GM19372 (cell line): ENCODE data around the gene ABCC3.
"Not testable (repeated sequence)": the region's sequence is repeated elsewhere in the genome, so short reads cannot be mapped to it uniquely, and the experiment has no call there.

Experiments
- ATAC-seq: cut with Tn5 transposase; IDR thresholded peaks from one replicate; pipeline ENCODE4 v1.9.1; 2021; ENCODE audit warnings: mild to moderate bottlenecking, low read depth, moderate library complexity; ENCODE audit not compliant: unreplicated experiment

The ABCC3 gene

GRCh38 chr17:50697062-50697461 is 62.4 kb downstream of the ABCC3 start:
- ATAC-seq: no peak

DNA sequence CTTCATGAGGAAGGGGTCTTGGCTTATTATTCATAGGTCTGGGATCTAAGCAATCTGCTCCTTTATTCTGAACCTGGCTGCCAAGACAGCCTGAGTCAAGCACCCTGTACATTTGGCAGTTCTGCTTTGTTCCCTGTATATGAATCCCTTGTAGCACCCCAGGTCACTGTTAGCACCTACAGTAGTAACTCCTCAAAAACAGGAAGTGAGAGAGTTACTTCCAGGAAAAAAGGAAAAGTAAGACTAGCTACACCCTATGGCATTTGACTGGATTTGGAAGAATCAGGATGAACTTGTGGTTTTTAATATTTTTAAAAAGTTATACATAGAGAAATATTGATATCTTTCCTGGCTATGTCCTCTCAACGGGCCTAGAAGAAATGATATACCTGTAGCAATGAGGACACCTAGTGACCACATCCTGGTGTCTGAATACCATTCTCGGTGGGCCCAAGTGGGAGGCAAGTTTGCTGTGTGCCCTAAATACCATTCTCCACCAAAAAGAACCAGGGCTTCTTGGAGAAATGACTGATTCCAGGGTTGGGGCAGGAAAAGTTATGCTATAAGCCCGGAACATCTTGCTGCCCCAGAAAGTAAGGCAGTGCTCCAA is 63.1 kb downstream of the ABCC3 start:
- ATAC-seq: no peak

GRCh38 chr17:50699410-50699809 is 64.7 kb downstream of the ABCC3 start:
- no peak for ATAC-seq

DNA sequence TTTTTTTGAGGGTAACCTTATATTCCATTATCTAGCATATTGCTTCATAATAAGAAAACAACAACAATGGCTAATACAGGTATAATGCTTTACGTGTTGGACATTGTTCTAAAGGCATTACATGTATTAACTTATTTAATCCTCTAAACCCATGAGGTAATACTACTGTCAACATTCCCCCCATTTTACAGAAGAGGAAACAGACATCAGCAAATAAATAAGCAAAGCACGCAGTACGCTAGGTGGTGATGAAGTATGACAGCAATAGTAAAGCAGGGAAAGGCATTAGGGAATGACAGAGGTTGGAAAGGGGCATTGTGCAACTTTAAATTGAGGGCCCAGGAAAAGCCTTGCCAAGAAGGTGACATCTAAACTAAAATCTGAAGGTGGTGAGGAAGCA is 68.5 kb downstream of the ABCC3 start:
- ATAC-seq: no peak

DNA sequence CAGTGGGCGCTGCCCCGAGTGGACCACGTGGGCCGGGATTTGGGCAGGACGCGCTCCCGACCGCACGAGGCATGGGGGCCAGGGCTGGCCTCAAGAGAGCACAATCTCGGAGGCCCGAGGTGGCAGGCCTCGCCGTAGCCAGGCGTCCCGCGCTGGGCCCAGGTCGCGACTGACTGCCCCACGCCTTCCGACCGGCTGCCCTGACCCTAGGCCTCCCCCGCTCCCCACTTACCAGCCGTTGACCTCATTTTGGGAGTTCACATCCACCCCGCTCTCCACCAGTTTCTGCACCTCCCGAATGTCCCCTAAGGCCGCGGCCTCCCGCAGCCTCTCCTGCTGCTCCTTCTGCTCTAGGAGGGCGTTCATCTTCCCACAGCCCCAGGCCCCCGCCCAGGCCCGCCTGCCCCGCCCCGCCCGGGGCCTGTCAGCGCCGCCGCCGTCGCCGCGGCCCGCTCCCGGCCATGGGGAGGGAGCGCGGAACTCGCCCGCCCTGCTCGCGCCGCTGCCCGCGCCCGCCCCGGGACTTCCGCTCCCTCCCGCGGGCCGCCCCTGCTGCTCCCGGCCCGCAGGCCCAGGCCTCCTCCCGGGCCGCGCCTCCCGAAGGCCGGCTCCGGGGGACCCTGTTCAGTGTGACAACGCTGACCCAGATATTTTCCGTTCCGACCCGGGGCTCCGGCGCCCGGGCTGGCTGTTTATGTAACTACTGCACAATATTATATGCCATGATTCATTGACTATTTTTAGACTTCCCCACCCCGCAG is 72.8 kb downstream of the ABCC3 start, which contains the start of gene ANKRD40:
TSS of gene ANKRD40 (minus strand) at position 626 of the 761 bp plus-strand sequence. CDS start at position 366, 260 bp downstream.
- peak; percentile 71 for ATAC-seq

DNA sequence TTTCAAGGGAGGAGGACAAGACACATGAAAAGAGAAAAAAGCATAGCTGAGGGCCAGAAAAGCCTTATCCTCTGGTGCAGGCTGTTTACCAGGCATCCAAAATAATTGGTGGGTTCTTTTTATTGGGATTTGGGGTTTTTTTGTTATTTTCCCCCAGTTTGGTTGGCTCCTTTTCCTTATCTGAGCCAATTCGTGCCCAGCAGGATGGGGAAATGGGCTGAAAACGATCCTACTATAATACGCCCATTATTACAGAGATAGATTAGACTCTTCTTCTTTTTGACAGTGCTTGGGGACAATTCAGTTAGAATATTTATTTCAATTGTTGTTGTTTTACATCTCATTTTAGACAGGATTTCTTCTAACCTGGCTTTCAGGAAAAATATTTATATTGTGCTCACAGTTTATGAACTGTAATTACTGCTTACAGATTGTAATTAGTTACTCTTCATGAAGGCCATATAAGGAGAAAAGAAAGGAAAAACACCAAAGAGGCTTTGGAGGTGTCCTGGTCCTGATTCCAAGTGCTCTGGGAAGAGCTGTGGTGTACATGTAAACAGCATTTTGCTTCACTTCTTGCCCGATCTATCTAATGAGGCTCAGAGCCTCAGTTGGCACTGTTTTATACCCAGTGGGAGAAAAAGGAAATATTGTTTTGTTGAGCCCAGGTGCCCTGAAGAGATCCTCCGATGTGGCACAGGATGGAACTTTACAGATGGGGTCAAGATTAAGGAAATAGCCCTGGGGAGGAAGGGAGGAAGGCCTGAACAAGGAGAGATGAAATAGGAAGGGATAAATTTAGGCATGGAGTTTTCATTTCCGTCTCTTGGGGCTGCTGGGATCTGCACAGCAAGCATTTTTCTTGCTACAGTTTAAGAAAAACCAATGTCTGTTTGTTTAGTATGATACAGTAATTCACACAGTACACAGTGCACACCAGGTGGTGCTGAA is 73.6 kb downstream of the ABCC3 start:
- ATAC-seq: no peak

- not testable (repeated sequence) for ATAC-seq
These were observed 74.4 kb downstream of the ABCC3 start for GRCh38 chr17:50709053-50709452.

GRCh38 chr17:50710025-50710424 is 75.3 kb downstream of the ABCC3 start:
- no peak for ATAC-seq

GRCh38 chr17:50710650-50711049 is 76.0 kb downstream of the ABCC3 start:
- ATAC-seq: no peak

GRCh38 chr17:50712641-50713040 is 78.0 kb downstream of the ABCC3 start:
- no peak for ATAC-seq

DNA sequence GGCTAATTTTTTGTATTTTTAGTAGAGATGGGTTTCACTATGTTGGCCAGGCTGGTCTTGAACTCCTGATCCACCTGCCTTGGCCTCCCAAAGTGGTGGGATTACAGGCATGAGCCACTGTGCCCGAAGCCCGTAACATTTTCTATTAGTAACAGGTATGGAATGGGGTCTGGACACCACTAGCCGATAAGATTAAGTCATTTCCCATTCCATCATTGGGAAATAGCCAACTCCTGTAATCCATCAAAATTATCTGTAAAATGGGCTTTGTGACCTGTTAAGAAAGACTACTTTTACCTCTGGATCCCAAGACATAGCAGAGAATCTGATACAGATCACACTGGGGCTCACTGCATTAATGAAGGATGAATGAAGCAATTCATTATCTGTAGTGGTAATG is 80.8 kb downstream of the ABCC3 start:
- ATAC-seq: no peak

GRCh38 chr17:50719144-50719923 is 84.7 kb downstream of the ABCC3 start, which contains the start of gene LUC7L3:
LUC7L3 (plus strand) TSS chr17:50719603; CDS start chr17:50719733, 130 bp downstream.
- ATAC-seq: peak; percentile 90

DNA sequence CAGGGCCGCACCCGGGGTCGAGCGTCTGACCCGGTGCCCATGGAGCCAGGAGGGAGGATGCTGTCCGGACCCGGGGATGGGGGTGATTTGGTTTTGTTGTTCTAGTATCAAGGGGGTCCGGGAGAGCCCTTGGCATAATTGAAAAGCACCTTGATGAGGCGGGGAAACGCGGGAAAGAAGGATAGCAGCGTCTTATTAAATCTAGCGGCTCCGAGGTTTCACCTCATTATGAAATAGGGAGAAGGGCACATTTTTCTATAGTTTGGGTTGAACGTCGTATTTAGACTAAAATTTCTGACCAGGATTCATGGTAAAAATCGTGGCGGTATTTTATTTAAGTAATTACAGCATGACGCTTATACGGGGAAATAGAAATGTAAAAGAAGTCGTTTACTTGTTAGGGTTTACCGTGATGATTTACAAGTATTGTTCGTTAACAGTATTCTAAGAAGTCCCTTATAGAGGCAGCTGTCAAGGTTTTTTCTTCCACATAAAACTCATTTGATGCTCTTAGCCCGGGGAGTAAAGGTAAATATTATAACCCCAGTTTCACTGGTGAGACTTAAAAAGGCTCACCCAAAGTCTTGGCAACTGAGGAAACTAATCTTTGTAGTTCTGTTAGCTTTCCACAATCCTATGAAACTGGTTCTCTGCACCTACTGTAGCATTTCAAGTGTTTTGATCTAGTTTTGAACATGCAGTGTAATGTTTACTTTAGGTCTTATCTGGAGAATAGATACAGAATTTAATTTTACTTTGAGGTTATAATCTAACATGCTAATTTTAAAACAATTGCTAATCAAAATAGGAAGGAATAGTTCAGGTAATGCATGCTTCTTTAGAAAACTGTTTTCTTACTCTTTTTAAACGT is 85.5 kb downstream of the ABCC3 start:
- no peak for ATAC-seq

DNA sequence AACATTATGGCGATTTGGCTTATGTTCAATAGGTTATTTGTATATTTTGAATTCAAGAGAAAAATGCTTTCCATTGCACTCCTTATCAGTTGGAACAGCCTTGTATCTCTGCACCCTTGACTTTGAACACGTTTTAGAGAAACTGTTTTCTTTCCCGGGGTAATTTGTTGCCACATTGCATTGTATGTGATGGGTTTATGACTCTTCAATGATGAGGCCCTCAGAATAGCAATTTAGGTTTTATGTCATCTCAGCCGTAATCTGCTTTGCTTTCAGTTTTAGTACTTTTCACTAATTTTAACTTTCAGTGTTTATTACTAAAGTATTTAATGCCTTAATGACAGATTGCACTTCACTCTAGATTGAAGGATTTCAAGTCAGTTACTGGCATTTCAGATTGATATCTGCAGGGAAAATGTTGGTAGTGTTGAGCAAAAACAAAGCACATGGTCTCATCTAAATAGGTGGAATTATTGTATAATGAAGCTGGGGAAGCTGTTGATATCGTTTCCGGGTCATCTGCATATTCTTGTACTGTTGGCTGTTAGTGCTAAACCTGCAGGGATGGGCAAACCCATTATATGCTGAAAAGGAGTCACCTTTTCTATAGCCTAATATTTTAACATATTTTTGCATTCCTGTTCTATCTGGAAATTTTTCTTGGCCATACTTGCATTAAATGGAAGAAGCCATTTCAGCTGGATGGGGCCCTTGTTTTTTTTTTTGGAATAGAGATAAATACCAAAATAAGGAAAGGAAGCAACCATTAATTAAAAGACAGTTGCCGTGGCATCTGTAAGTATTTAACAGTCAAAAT is 86.7 kb downstream of the ABCC3 start:
- no peak for ATAC-seq

- no peak for ATAC-seq
These were observed 88.1 kb downstream of the ABCC3 start for GRCh38 chr17:50722746-50723145.

GRCh38 chr17:50724622-50725021 is 89.9 kb downstream of the ABCC3 start:
- not testable (repeated sequence) for ATAC-seq

- no peak for ATAC-seq
These were observed 91.3 kb downstream of the ABCC3 start for GRCh38 chr17:50725769-50726655.
